Kidney epithelial cell (primary cell): ENCODE measurements around the gene LGALS7. TPM values are rescaled to one million over a fixed set of nuclear protein-coding genes. Genes with fewer than 3 reads are reported as not detected.
"Not testable (repeated sequence)": the region's sequence is repeated elsewhere in the genome, so short reads cannot be mapped to it uniquely, and the experiment has no call there.

Experiments used
- DNase-seq: peaks from one replicate; pipeline ENCODE4 v3.0.0-alpha.2; 2010; ENCODE audit warnings: low read depth
- H3K27me3 ChIP-seq: 2 replicates; pipeline ENCODE4 v1.6.0; 2011; ENCODE audit warnings: low read length; ENCODE audit not compliant: control insufficient read depth, insufficient read depth
- H3K36me3 ChIP-seq: 2 replicates; pipeline ENCODE4 v1.5.1; 2011; ENCODE audit warnings: low read length; ENCODE audit not compliant: control insufficient read depth, insufficient read depth
- H3K4me3 ChIP-seq: 2 replicates; pipeline ENCODE4 v1.5.1; 2011; ENCODE audit warnings: low read depth, mild to moderate bottlenecking, control low read depth, low read length
- CTCF ChIP-seq: IDR thresholded peaks from 2 replicates; pipeline ENCODE4 v1.5.1; 2011; ENCODE audit warnings: mild to moderate bottlenecking, moderate library complexity, low read length, control low read depth, inconsistent platforms; ENCODE audit not compliant: insufficient read depth, poor library complexity, severe bottlenecking
- total RNA-seq: library from RNA; depleted of rRNA; stranded (reverse); fragments of >200 nt; gene quantifications from 2 replicates; pipeline ENCODE4 v1.2.3, GENCODE V29; 2015

Gene LGALS7
- total RNA-seq, 1 donor from 2014 or later: not detected

GRCh38 chr19:38815059-38816001, 42.0 kb upstream of the LGALS7 start:
- H3K36me3 ChIP-seq: no peaks in the 10 kb centered on the region

GRCh38 chr19:38813932-38814331, 40.6 kb upstream of the LGALS7 start:
- not testable (repeated sequence) for H3K36me3 ChIP-seq, DNase-seq, H3K27me3 ChIP-seq, H3K4me3 ChIP-seq

More at GRCh38 chr19:38815059-38816001, 42.0 kb upstream of the LGALS7 start:
- Histone ChIP-seq H3K4me3 (no peak overlapping the region), H3K27me3 (no peaks in the 10 kb centered on the region)
- no peak for TF ChIP-seq CTCF
- no peak for DNase-seq

GRCh38 chr19:38813323-38813722, 40.0 kb upstream of the LGALS7 start:
- no peak for TF ChIP-seq CTCF
- Histone ChIP-seq H3K27me3 (no peaks in the 10 kb centered on the region), H3K4me3 (no peak overlapping the region), H3K36me3 (no peaks in the 10 kb centered on the region)
- DNase-seq: no peak

- DNase-seq: no peak
- H3K36me3 ChIP-seq: no peaks in the 10 kb centered on the region
- TF ChIP-seq CTCF: no peak
- no peaks in the 10 kb centered on the region for H3K27me3 ChIP-seq
- H3K4me3 ChIP-seq: no peak within 1 kb of the TSS
These were observed 39.6 kb upstream of the LGALS7 start, which contains the start of gene LGALS4 for GRCh38 chr19:38812841-38813320. LGALS4 (minus strand) TSS chr19:38812945; CDS start chr19:38812886, 59 bp downstream.

- Histone ChIP-seq H3K36me3 (no peaks in the 10 kb centered on the region), H3K27me3 (no peaks in the 10 kb centered on the region), H3K4me3 (no peak overlapping the region)
- DNase-seq: no peak
- TF ChIP-seq CTCF: no peak
These were observed 38.9 kb upstream of the LGALS7 start for GRCh38 chr19:38812009-38812840.
